Colonic mucosa (tissue), 4 donors: ENCODE results near the gene DAPK1. TPM values are rescaled to one million over a fixed set of nuclear protein-coding genes. Genes with fewer than 3 reads are reported as not detected.

ENCODE experiments used
- DNase-seq: peaks from one replicate; pipeline ENCODE4 v3.0.0-alpha.2; 2020
- H3K27ac ChIP-seq: fragments of 200-600 bp; one replicate; pipeline ENCODE4 v1.8.0; 2021
- H3K27me3 ChIP-seq: fragments of 200-600 bp; one replicate; pipeline ENCODE4 v1.8.0; 2021
- H3K36me3 ChIP-seq: fragments of 200-600 bp; one replicate; pipeline ENCODE4 v1.8.0; 2021
- H3K4me1 ChIP-seq: fragments of 200-600 bp; one replicate; pipeline ENCODE4 v1.8.0; 2021; ENCODE audit warnings: mild to moderate bottlenecking
- H3K4me3 ChIP-seq: fragments of 200-600 bp; one replicate; pipeline ENCODE4 v1.8.0; 2021
- H3K9ac ChIP-seq, 2 donors: one replicate each; pipeline ENCODE4 v1.7.0; 2013; ENCODE audit warnings: control low read depth in 2 of 2, low read depth in 2 of 2, low read length in 2 of 2
- H3K9me3 ChIP-seq: fragments of 200-600 bp; one replicate; pipeline ENCODE4 v1.8.0; 2021
- intact Hi-C: fragments of 100-400 bp; cut with DNase I; formaldehyde crosslinking; loops from one replicate; pipeline ENCODE4 v1.14.1; 2022
- total RNA-seq, 2 donors: library from RNA; stranded (reverse); fragmentation: NEBNext Ultra II Directional in 1 of 2; extraction: Animal tissue kit (Norgen Biotek cat#: 25700) in 1 of 2; gene quantifications; one replicate each; pipeline ENCODE4 v1.2.1, GENCODE V29; 2021
- TF ChIP-seq, protein P1 (sequence below): fragments of 200-600 bp; IDR thresholded peaks from one replicate; pipeline ENCODE4 v1.8.0; 2022; ENCODE audit warnings: antibody characterized with exemption, mild to moderate bottlenecking
- donor health status: healthy.
- donor health status: DM: no; HTN: no; CAD: no.
- donor health status: DM: no; HTN: no; CAD: no.

The DAPK1 gene
- total RNA-seq, 2 donors from 2014 or later: 7.9 to 17.5 TPM

DNA sequence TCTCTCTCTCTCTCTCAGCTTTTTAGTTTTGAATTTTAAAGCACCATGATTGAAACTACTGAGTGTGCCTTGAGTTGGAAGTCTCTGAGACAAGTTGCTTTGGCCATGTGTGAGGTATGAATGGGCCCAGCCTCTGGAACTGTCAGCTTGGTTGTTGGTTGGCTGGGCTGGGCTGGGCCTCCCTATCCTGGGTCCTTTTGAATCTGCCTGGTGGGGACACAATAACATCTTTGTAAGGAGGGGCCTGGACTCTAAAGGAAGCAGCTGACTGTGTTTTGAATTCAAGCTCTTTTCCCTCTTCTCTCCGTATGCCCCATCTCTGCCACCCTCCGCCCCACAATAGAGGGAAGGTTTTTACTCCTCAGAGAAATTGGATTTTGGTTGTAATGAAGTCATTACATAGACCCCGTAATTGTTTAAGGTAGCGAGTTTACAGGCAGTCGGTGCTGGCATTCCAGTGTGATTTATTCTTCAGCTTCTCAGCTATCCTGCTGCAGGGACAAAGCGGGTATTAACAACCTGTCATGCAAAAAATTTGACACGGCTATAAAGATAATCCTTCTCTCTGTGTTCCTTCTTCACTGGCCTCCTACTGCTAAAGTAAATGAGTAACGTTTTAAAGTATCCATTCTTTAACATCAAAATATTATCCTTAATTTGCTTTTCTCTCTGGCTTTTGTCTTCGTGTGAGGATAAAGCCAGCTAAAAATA is 105.4 kb downstream of the DAPK1 start:
- Histone ChIP-seq H3K9ac (no peak overlapping the region), H3K9me3 (no peaks in the 10 kb centered on the region), H3K36me3 (no peaks in the 10 kb centered on the region), H3K4me3 (no peak overlapping the region), H3K4me1 (peaks cover 16% of the 10 kb centered on the region), H3K27me3 (no peaks in the 10 kb centered on the region), H3K27ac (no peak overlapping the region)
- TF ChIP-seq, protein P1, sequence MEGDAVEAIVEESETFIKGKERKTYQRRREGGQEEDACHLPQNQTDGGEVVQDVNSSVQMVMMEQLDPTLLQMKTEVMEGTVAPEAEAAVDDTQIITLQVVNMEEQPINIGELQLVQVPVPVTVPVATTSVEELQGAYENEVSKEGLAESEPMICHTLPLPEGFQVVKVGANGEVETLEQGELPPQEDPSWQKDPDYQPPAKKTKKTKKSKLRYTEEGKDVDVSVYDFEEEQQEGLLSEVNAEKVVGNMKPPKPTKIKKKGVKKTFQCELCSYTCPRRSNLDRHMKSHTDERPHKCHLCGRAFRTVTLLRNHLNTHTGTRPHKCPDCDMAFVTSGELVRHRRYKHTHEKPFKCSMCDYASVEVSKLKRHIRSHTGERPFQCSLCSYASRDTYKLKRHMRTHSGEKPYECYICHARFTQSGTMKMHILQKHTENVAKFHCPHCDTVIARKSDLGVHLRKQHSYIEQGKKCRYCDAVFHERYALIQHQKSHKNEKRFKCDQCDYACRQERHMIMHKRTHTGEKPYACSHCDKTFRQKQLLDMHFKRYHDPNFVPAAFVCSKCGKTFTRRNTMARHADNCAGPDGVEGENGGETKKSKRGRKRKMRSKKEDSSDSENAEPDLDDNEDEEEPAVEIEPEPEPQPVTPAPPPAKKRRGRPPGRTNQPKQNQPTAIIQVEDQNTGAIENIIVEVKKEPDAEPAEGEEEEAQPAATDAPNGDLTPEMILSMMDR: no peak
- intact Hi-C loops: no loop called here
- DNase-seq: no peak

DNA sequence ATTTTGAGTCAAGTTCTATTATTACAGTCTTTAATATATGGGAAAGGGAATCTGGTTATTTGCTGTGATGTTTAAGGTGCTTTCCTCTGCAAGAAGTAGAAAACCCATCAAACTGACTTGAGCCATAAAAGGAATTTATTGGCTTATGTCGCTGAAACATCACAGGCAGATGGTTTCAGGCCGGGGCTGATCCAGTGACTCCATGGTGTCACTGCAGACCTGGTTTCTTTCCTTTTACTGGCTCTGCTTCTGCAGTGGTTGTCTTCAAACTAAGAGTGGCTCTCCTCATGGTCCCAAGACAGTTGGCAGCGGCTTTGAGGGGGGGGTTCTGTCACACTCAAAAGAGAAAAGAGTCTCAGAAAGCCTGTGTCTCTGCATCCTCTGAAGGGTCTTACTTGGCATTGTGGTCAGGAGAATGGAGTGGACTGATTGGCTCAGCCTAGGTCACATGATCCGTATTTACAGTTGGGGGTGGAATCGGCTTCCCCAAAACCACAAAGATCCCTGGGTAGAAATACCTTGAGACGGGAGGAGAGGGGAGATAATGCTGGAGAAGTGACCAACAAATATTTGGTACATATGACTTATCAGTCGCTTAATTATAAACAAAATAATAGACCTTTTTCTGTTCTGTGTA is 106.3 kb downstream of the DAPK1 start:
- no peak overlapping the region for H3K9ac ChIP-seq
- H3K27ac ChIP-seq: no peak overlapping the region
- no peak overlapping the region for H3K4me3 ChIP-seq
- no peaks in the 10 kb centered on the region for H3K36me3 ChIP-seq
- H3K4me1 ChIP-seq: peaks cover 11% of the 10 kb centered on the region
- DNase-seq: no peak
- no peaks in the 10 kb centered on the region for H3K27me3 ChIP-seq
- TF ChIP-seq, protein P1: no peak
- intact Hi-C loops: no loop called here
- no peaks in the 10 kb centered on the region for H3K9me3 ChIP-seq

DNA sequence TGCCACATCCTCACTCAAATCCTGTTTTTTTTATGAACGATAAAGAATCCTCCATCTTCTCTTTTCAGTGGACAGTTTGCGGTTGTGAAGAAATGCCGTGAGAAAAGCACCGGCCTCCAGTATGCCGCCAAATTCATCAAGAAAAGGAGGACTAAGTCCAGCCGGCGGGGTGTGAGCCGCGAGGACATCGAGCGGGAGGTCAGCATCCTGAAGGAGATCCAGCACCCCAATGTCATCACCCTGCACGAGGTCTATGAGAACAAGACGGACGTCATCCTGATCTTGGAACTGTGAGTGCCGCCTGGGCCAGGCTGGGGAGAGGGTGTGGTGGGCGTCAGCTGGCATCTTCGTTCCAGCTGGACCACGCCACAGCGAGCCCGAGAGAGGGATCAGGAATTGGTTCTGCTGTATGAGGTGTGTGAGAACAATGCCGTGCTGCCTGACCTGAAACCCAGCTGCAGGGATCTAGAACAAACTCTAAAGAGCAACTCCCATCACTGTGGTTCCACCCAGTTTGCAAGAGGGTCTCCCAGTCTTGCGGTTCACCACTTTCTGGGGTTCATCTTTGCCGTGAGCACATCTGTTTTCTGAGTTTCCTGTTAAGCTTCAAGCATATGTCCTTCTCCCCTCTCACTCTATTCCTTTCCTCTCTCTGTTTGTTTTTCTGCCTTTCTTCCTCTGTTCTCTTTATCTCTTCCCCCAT is 107.4 kb downstream of the DAPK1 start:
- Histone ChIP-seq H3K27ac (no peak overlapping the region), H3K4me1 (peaks cover 11% of the 10 kb centered on the region), H3K9ac (no peak overlapping the region), H3K27me3 (no peaks in the 10 kb centered on the region), H3K36me3 (no peaks in the 10 kb centered on the region), H3K9me3 (no peaks in the 10 kb centered on the region), H3K4me3 (no peak overlapping the region)
- DNase-seq: no peak
- intact Hi-C loops: no loop called here
- TF ChIP-seq, protein P1: no peak

DNA sequence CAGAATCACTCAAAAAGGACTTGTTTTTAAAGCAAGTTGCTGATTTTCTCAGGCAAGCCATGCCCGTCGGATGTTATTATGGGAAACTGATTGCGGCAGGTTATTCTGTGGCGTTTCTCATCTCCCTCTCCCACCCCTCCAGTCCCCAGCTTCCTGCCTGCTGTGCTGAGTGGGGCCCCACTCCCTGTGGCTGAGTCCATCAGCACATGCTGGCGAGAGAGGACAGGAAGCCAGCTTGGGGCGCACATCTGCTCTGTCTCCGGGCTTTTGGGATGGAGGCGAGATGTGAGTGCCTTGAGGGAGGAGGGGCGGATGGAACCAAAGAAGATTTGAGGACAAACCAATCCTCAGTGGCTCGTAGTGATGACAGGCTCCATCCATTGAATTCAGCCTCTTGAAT is 108.0 kb downstream of the DAPK1 start:
- no peaks in the 10 kb centered on the region for H3K36me3 ChIP-seq
- H3K27me3 ChIP-seq: no peaks in the 10 kb centered on the region
- H3K9me3 ChIP-seq: no peaks in the 10 kb centered on the region
- TF ChIP-seq, protein P1: no peak
- H3K4me1 ChIP-seq: peaks cover 6% of the 10 kb centered on the region
- DNase-seq: no peak
- intact Hi-C loops: no loop called here
- no peak overlapping the region for H3K4me3 ChIP-seq
- H3K27ac ChIP-seq: no peak overlapping the region
- H3K9ac ChIP-seq: no peak overlapping the region

DNA sequence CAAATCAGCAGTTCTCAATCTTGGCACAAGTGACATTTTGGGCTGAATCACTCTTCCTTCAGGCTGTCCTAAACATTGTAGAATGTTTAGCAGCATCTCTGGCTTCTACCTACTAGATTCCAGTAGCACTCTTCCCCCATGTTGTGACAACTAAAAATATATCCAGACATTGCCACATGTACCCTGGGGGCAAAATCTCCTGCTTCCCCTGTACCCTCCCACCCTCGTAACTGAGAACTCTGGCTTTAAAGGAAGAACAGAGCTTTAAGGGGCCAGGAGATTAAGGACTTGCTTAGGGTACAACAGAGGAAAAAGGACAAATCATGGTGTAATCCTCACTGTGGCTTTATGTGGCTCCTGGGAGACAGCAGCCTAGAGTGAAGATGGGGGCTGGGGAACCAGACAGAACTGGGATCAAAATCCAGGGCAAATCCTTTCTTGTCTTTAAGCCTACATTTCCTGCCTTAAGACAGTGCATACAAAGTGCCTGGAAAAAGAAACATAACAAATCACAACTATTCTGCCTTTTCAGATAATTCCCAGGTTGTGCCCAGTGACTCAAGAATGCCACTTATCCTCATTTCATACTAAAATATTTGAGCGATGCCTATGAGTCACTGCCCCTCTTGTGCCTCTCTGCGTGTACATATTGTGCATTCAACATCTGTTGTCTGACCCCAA is 109.3 kb downstream of the DAPK1 start:
- no peaks in the 10 kb centered on the region for H3K27me3 ChIP-seq
- no peak overlapping the region for H3K4me3 ChIP-seq
- no peak for DNase-seq
- TF ChIP-seq, protein P1: no peak
- no peak overlapping the region for H3K27ac ChIP-seq
- no peaks in the 10 kb centered on the region for H3K9me3 ChIP-seq
- intact Hi-C loops: no loop called here
- H3K4me1 ChIP-seq: no peaks in the 10 kb centered on the region
- H3K36me3 ChIP-seq: no peaks in the 10 kb centered on the region
- H3K9ac ChIP-seq: no peak overlapping the region
